ENCODE measurements around the gene CRYBG2.
"Not testable (repeated sequence)": the region's sequence is repeated elsewhere in the genome, so short reads cannot be mapped to it uniquely, and the experiment has no call there.

The CRYBG2 gene

GRCh38 chr1:26374361-26374760, 20.4 kb upstream of the CRYBG2 start:
- H3K27me3 Mint-ChIP-seq, H3K4me3 Mint-ChIP-seq, H3K9me3 Mint-ChIP-seq, ATAC-seq, H3K36me3 Mint-ChIP-seq: not testable (repeated sequence)
- H3K4me1 Mint-ChIP-seq = peaks cover 45% of the 10 kb centered on the region
- peak overlapping the region; percentile 58 for H3K27ac Mint-ChIP-seq

DNA sequence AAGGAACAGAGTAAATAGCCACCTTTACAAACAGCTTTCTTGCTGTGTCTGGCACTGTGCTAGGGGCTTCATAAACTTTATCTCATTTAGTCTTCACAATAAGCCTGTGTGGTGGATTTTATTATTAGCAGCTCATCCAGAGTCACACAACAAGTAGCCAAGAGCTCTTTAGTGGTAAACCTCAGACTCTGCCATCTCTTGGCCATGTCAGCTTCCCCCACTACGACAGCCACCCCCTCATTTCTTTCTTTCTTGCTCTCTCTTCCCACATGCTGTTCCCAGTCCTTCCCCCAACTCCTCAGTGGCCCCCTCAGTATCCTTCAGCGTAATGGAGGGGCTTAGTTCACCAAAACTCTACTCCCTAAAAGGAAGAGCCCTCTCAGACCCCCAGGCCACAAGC, 19.9 kb upstream of the CRYBG2 start:
- no peak for ATAC-seq
- Mint-ChIP-seq H3K27me3 (no peaks in the 10 kb centered on the region), H3K27ac (peak overlapping the region; percentile 58)

GRCh38 chr1:26373281-26373680, 19.4 kb upstream of the CRYBG2 start:
- no peak overlapping the region for H3K27ac Mint-ChIP-seq
- peaks cover 39% of the 10 kb centered on the region for H3K4me1 Mint-ChIP-seq
- H3K4me3 Mint-ChIP-seq = no peak overlapping the region

More for the DNA sequence above, 19.9 kb upstream of the CRYBG2 start:
- Mint-ChIP-seq H3K4me1 (peaks cover 44% of the 10 kb centered on the region), H3K9me3 (peaks cover 3% of the 10 kb centered on the region), H3K4me3 (no peak overlapping the region), H3K36me3 (no peaks in the 10 kb centered on the region)

DNA sequence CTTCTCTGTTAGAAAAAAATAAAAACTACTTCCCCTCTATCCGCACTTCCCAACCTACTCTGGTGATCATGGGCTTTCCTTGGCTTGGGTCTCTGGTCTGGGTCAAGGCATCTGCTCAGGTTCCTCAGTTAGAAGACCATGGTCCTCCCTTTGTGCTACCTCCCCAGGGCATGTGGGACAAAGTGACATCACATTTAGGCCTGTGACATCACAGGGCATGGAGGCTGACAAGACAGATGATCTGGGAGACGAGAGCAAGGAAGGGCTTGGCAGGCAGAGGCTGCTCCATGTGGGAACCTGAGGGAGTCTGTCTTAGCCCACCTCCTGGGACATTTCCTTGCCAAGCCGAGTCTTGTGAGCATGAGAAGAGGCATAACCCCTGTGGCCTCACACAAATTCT, 18.7 kb upstream of the CRYBG2 start, which contains the start of gene ZNF683:
ZNF683 (minus strand) TSS at position 140 of the 400 bp plus-strand sequence. CDS start 4,179 bp downstream, outside the sequence.
- not testable (repeated sequence) for H3K4me3 Mint-ChIP-seq, ATAC-seq, H3K9me3 Mint-ChIP-seq, H3K36me3 Mint-ChIP-seq, H3K27me3 Mint-ChIP-seq, H3K27ac Mint-ChIP-seq
- H3K4me1 Mint-ChIP-seq = peaks cover 32% of the 10 kb centered on the region

More at GRCh38 chr1:26373281-26373680, 19.4 kb upstream of the CRYBG2 start:
- H3K36me3 Mint-ChIP-seq = no peaks in the 10 kb centered on the region
- H3K9me3 Mint-ChIP-seq = peaks cover 3% of the 10 kb centered on the region
- ATAC-seq = no peak
- H3K27me3 Mint-ChIP-seq = no peaks in the 10 kb centered on the region

- peaks cover 26% of the 10 kb centered on the region for H3K4me1 Mint-ChIP-seq
- H3K27ac Mint-ChIP-seq = no peak overlapping the region
- peaks cover 6% of the 10 kb centered on the region for H3K27me3 Mint-ChIP-seq
- H3K36me3 Mint-ChIP-seq = no peaks in the 10 kb centered on the region
- peaks cover 3% of the 10 kb centered on the region for H3K9me3 Mint-ChIP-seq
- H3K4me3 Mint-ChIP-seq = no peak overlapping the region
- ATAC-seq = no peak
Measured at GRCh38 chr1:26372039-26372438, 18.1 kb upstream of the CRYBG2 start.

- Mint-ChIP-seq H3K9me3 (peaks cover 3% of the 10 kb centered on the region), H3K36me3 (no peaks in the 10 kb centered on the region), H3K27ac (no peak overlapping the region), H3K27me3 (peaks cover 9% of the 10 kb centered on the region), H3K4me1 (peaks cover 24% of the 10 kb centered on the region), H3K4me3 (no peak overlapping the region)
- ATAC-seq = no peak
Measured at GRCh38 chr1:26370591-26371382, 16.9 kb upstream of the CRYBG2 start.

DNA sequence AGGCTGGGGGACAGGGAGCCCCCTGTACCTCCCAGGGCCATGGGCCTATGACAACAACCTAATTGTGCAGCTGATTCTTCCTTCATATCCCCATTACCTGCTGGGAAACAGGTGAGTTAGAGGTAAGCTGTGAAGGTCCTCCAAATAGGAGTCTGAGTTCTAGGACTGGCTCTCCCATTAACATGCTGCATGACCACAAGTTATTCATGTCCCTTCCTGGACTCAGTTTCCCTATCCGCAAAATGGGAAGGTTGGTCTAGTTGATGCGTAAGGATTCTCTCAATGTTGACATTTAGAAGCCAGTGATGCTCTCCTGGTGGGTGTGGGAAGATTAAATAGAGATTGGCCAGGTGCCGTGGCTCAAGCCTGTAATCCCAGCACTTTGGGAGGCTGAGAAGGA, 14.6 kb upstream of the CRYBG2 start:
- no peak for ATAC-seq
- Mint-ChIP-seq H3K27ac (no peak overlapping the region), H3K9me3 (peaks cover 3% of the 10 kb centered on the region), H3K27me3 (peaks cover 28% of the 10 kb centered on the region), H3K36me3 (no peaks in the 10 kb centered on the region), H3K4me1 (peaks cover 8% of the 10 kb centered on the region), H3K4me3 (no peak overlapping the region)

DNA sequence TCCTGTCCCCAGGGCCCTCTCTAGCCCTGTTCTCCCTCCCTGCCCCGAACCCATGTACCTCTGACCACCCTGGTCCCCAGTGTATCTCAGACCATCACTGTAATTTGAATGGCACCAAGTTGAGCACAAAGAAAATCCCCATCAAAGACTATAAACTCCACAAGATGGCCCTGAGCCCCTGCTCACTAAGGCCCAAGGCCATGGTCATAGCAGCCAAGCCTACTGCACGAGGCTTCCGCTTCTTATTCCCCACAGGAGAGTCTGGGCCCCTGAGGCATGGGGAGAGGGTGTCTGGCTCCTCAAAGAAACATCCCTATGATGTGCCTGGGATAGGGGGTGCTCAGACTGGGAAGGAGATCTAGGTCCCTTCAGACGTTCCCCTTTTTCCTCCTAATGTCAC, 14.1 kb upstream of the CRYBG2 start:
- Mint-ChIP-seq H3K9me3 (peaks cover 3% of the 10 kb centered on the region), H3K36me3 (no peaks in the 10 kb centered on the region), H3K4me3 (no peak overlapping the region), H3K27me3 (peaks cover 32% of the 10 kb centered on the region), H3K4me1 (peaks cover 9% of the 10 kb centered on the region), H3K27ac (no peak overlapping the region)
- ATAC-seq = no peak

DNA sequence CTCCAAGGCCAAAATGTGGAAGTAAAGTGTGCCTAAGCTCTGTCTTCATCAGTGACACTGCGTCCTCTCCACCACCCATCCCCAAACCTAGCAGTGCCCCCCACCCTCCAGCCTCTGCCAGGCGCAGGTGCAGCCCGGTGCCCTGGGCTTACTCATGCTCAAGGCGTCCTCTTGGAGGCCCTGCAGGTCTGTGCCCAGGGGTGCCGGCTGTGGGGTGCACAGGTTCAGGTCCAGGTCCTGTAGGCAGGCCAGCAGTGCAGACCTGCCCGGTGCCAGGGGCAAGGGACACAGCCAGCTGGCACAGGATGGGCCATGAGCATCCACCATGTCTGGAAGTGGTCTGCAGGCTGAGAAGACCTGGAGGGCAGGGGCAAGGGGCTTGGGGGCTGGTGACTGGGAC, 13.5 kb upstream of the CRYBG2 start:
- peaks cover 3% of the 10 kb centered on the region for H3K9me3 Mint-ChIP-seq
- no peak for ATAC-seq
- H3K4me3 Mint-ChIP-seq = no peak overlapping the region
- H3K27me3 Mint-ChIP-seq = peaks cover 32% of the 10 kb centered on the region
- no peaks in the 10 kb centered on the region for H3K36me3 Mint-ChIP-seq
- no peak overlapping the region for H3K27ac Mint-ChIP-seq
- peaks cover 9% of the 10 kb centered on the region for H3K4me1 Mint-ChIP-seq

DNA sequence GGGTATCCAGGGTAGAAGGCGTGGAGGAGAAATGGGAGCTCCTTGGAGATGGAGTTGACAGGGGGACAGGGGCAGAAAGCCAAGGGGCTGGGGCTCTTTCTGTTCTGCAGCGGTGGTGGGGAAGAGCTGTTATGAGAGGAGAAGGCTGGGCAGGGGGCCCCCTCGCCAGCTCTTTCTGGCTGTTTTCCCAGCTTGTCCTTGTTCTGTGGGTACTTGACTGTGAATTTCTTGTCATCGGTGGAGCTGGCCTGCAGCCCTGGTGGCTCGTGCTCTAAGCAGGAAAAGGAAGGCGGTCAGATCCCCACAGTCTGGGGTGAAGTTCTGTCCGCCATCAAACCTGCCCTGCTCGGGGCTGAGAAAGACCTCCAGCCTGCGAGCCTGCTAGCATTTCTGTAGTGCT, 11.0 kb upstream of the CRYBG2 start:
- no peak overlapping the region for H3K27ac Mint-ChIP-seq
- no peak for ATAC-seq
- H3K4me3 Mint-ChIP-seq = no peak overlapping the region
- no peaks in the 10 kb centered on the region for H3K36me3 Mint-ChIP-seq
- no peaks in the 10 kb centered on the region for H3K9me3 Mint-ChIP-seq
- H3K27me3 Mint-ChIP-seq = peaks cover 56% of the 10 kb centered on the region
- H3K4me1 Mint-ChIP-seq = peaks cover 32% of the 10 kb centered on the region

- ATAC-seq = peak; percentile 87
- H3K27me3 Mint-ChIP-seq = peaks cover 67% of the 10 kb centered on the region
- no peak overlapping the region for H3K27ac Mint-ChIP-seq
- H3K4me1 Mint-ChIP-seq = peaks cover 40% of the 10 kb centered on the region
- H3K4me3 Mint-ChIP-seq = no peak overlapping the region
- H3K36me3 Mint-ChIP-seq = no peaks in the 10 kb centered on the region
- H3K9me3 Mint-ChIP-seq = no peaks in the 10 kb centered on the region
Measured at GRCh38 chr1:26363549-26364448, 9.9 kb upstream of the CRYBG2 start.

DNA sequence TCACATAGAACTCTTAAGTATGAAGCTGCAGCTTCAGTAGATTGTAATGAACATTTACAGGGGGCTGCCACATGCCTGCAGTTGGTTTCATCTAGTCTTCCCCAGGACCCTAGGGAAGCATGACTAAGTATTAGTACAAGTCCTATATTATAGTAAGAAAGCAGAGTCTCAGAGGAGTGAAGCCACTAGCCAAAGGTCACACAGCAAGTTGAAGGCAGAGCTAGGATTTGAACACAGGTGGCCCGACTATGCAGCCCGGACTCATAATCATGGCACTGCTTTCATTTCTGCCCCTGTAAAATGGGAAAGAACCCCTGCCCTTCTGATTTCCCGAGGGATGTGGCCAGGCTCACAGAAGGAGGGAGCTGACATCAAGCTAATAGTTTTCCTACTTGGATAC, 8.4 kb upstream of the CRYBG2 start:
- Mint-ChIP-seq H3K27ac (no peak overlapping the region), H3K27me3 (peaks cover 64% of the 10 kb centered on the region), H3K9me3 (no peaks in the 10 kb centered on the region), H3K4me1 (peaks cover 40% of the 10 kb centered on the region), H3K36me3 (no peaks in the 10 kb centered on the region), H3K4me3 (no peak overlapping the region)
- no peak for ATAC-seq

GRCh38 chr1:26361605-26362122, 7.7 kb upstream of the CRYBG2 start:
- peak; percentile 48 for ATAC-seq
- no peak overlapping the region for H3K27ac Mint-ChIP-seq
- no peaks in the 10 kb centered on the region for H3K36me3 Mint-ChIP-seq
- no peak overlapping the region for H3K4me3 Mint-ChIP-seq
- H3K4me1 Mint-ChIP-seq = peaks cover 40% of the 10 kb centered on the region
- H3K9me3 Mint-ChIP-seq = no peaks in the 10 kb centered on the region
- peaks cover 58% of the 10 kb centered on the region for H3K27me3 Mint-ChIP-seq

DNA sequence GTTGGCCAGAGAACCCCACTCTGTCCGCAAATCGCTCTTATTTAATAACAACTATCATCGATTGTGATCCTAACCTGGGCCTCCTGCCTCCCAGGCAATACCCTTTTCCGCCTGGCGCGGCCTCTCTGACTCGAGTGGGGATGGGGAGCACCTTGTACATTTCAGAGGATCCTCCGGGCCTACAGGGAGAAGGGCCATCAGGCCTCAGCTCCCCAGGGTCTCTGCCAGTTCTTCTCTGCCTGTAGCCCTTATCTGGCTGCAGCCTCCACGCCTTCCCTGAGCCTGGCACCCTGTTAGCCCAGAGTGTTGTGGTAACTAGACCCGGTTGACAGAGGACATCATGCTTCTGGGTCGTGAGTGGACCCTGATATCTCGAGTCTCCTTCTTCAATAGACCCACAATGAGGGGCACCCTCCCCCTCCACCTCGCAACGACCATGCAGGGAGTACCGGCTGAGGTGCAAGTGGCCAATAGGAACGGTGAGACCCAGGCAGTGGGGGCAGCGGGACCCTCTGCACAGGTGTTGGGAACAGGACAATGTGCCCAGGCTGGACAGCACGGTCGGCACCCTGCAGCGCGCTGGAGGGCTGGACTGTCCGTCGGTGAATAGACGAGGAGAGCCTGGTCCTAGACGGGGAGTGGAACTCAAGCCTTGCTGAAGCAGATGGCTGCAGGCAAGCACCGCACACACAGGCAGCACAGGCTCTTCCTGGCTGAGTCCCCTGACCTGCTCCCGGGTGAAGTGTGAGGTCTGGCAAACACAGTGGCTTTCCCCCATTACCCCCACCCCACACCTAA, 7.1 kb upstream of the CRYBG2 start:
- peaks cover 40% of the 10 kb centered on the region for H3K4me1 Mint-ChIP-seq
- ATAC-seq = no peak
- H3K36me3 Mint-ChIP-seq = no peaks in the 10 kb centered on the region
- peaks cover 60% of the 10 kb centered on the region for H3K27me3 Mint-ChIP-seq
- no peaks in the 10 kb centered on the region for H3K9me3 Mint-ChIP-seq
- peak overlapping the region; percentile 20 for H3K27ac Mint-ChIP-seq
- H3K4me3 Mint-ChIP-seq = peak overlapping the region; percentile 63

Data from stimulated activated memory B cell treated with anti-CD40 and anti-IgM and Interleukin-4, amounts not matched to agents 10 μg/mL and 1 μg/mL and 100 μg/mL, for 72 hours (primary cell).